Brain microvascular endothelial cell (primary cell): Measurements from ENCODE around the gene LY6G5B.

Source experiments
- DNase-seq: peaks from one replicate; pipeline ENCODE4 v3.0.0-alpha.2; 2020
- H3K27ac ChIP-seq: fragments of 250-450 bp; sonication (Bioruptor Pico); 2 replicates; pipeline ENCODE4 v1.5.1; 2020; ENCODE audit warnings: mild to moderate bottlenecking, moderate library complexity
- H3K27me3 ChIP-seq: fragments of 250-450 bp; sonication (Bioruptor Pico); replicated peaks from 2 replicates; pipeline ENCODE4 v1.5.1; 2020; ENCODE audit warnings: mild to moderate bottlenecking
- H3K36me3 ChIP-seq: fragments of 250-450 bp; sonication (Bioruptor Pico); replicated peaks from 2 replicates; pipeline ENCODE4 v1.5.1; 2020; ENCODE audit warnings: mild to moderate bottlenecking
- H3K4me3 ChIP-seq: 2 replicates; pipeline ENCODE4 v1.5.1; 2011; ENCODE audit warnings: low read depth, mild to moderate bottlenecking, control low read depth, low read length, moderate library complexity
- in situ Hi-C: cut with HindIII; loops from 2 replicates; pipeline ENCODE4 v1.10.0; 2017; ENCODE audit warnings: low sequenced_read_pairs, low pct_ligation_motif_present
- TF ChIP-seq, protein P1 (sequence below): IDR thresholded peaks from 2 replicates; pipeline ENCODE4 v1.5.1; 2011; ENCODE audit warnings: low read depth, mild to moderate bottlenecking, moderate library complexity, low read length, control low read depth, inconsistent platforms; ENCODE audit errors: missing control alignments

LY6G5B gene

DNA sequence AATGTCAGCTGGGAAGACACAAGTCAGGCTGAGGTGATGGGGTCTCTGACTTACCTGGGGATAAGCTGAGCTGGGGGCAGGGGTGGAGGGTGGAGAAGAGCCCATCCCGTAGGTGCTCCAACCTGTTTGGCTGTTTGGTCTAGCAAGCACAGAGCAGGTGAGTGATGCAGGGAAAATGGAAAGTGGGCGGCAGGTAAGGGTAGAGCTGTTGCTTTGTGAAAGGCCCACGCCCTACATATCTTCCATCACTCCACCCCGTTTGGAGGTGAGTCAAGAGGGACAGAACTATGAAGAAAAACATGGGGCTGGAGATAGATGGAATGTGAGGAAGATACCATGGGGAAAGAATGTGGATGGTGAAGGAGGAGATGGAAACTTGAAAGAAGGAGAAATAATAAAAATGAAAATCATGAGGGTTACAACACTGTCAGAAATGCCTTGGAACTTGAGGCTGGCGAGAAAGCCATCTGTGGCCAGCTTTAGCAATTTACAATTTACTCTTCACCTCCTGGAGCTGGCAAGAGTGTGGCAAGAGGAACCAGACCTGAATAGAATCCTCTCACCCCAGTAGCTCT, 50.5 kb downstream of the LY6G5B start:
- Histone ChIP-seq H3K27ac (no peak overlapping the region), H3K4me3 (no peak overlapping the region), H3K27me3 (no peaks in the 10 kb centered on the region), H3K36me3 (no peaks in the 10 kb centered on the region)
- DNase-seq, result no peak
- TF ChIP-seq, protein P1, sequence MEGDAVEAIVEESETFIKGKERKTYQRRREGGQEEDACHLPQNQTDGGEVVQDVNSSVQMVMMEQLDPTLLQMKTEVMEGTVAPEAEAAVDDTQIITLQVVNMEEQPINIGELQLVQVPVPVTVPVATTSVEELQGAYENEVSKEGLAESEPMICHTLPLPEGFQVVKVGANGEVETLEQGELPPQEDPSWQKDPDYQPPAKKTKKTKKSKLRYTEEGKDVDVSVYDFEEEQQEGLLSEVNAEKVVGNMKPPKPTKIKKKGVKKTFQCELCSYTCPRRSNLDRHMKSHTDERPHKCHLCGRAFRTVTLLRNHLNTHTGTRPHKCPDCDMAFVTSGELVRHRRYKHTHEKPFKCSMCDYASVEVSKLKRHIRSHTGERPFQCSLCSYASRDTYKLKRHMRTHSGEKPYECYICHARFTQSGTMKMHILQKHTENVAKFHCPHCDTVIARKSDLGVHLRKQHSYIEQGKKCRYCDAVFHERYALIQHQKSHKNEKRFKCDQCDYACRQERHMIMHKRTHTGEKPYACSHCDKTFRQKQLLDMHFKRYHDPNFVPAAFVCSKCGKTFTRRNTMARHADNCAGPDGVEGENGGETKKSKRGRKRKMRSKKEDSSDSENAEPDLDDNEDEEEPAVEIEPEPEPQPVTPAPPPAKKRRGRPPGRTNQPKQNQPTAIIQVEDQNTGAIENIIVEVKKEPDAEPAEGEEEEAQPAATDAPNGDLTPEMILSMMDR, result no peak
- in situ Hi-C loops, result no loop called here

DNA sequence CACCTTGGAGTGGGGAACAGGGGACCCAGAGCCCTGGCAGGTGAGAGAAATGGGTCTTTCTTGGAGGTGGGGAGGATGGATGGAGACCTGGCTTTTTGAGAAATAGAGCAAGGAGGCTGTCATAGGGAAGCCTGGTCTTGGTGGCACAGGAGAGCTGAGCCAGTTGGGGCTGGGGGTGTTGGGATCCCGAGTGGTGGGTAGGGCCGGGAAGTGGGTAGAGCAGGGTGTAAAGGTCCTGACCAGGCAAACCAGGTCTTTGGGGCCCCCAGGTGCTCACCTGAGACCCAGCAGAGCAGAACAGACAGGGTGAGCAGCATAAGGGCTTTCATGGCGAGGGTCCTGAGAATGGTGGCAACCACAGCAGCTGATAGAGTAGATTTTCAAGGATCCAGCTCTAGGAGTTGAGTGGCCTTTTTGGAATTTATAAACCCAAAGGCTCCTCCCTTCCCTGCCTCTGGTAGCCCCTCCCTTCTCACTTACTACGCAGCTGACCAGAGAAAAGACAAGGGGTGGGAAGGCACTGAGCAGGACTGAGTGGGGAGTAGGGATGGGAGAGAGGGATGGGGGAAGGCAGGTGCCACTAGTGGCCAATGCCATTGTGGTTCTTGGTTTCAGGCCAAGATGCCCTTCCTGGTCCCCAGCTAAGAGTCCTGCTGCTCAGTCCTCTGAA, 51.7 kb downstream of the LY6G5B start, which contains the start of gene LY6G6C:
Gene LY6G6C, minus strand, starts transcription at position 396 of the 670 bp plus-strand sequence. Its CDS starts 67 bp downstream, at position 329.
- in situ Hi-C loops, result no loop called here
- H3K4me3 ChIP-seq, result no peak within 1 kb of the TSS
- no peak within 1 kb of the TSS for H3K27ac ChIP-seq
- peaks cover 4% of the 10 kb centered on the region for H3K36me3 ChIP-seq
- TF ChIP-seq, protein P1, result no peak
- DNase-seq, result no peak
- no peaks in the 10 kb centered on the region for H3K27me3 ChIP-seq

DNA sequence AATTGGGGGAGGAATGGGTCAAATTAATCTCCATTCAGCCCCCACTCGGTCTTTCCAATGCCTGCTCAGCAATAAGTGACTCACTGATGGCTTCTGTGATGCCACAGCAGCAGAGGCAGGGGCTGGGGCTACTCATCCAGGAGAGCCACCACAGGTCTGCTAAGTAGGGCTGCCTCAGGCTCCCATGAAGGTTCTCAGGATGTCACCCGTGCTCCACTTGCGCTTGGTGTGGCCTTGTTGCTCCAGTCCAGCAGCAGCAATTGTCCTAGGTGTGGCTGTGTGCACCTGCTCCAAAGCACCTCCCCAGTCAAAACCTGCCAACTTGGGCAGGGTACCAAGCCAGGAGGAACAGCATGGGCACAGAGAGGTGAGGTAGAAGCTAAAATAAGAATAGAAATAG, 52.4 kb downstream of the LY6G5B start:
- in situ Hi-C loops, result no loop called here
- no peaks in the 10 kb centered on the region for H3K27me3 ChIP-seq

More for the DNA sequence above, 52.4 kb downstream of the LY6G5B start:
- no peak for DNase-seq
- TF ChIP-seq, protein P1, result no peak
- Histone ChIP-seq H3K36me3 (peaks cover 9% of the 10 kb centered on the region), H3K27ac (no peak overlapping the region), H3K4me3 (no peak overlapping the region)
